Lower leg skin (tissue), 3 donors: ENCODE measurements around the gene DTX4.

Source experiments
- CTCF ChIP-seq, 3 donors: fragments of 450-650 bp; IDR thresholded peaks; one replicate each; pipeline ENCODE4 v1.5.1; 2016; ENCODE audit warnings: antibody characterized with exemption in 3 of 3, mild to moderate bottlenecking in 3 of 3, moderate library complexity in 2 of 3
- POLR2A ChIP-seq, 2 donors: fragments of 450-650 bp; IDR thresholded peaks; one replicate each; pipeline ENCODE4 v1.6.1; 2016 to 2017; ENCODE audit warnings: antibody characterized with exemption in 2 of 2, mild to moderate bottlenecking in 1 of 2, moderate library complexity in 1 of 2

- TF ChIP-seq POLR2A (IDR thresholded peaks at IDR 0.05) (no peak), CTCF (IDR thresholded peaks at IDR 0.05) (no peak)
Observed at GRCh38 chr11:59154610-59155009, 17.3 kb upstream of the DTX4 start.
